Thoracic aorta (tissue), 2 donors: ENCODE measurements around the gene ZNF687. TPM values are rescaled to one million over a fixed set of nuclear protein-coding genes. Genes with fewer than 3 reads are reported as not detected.

Experiments used
- ATAC-seq: fragments of 150-250 bp; one replicate; pipeline ENCODE4 v1.8.0; 2017; ENCODE audit warnings: low read depth; ENCODE audit not compliant: insufficient number of reproducible peaks, low FRiP score
- DNase-seq: peaks from one replicate; pipeline ENCODE4 v3.0.0-alpha.2; 2020; ENCODE audit warnings: low spot score
- H3K27ac ChIP-seq, 2 donors: fragments of 200-600 bp; sonication (generic); 1 replicate in 1 of 2; 2 replicates in 1 of 2; pipeline ENCODE4 v1.5.1; 2016; ENCODE audit warnings: mild to moderate bottlenecking in 2 of 2, moderate library complexity in 2 of 2
- H3K27me3 ChIP-seq: fragments of 200-600 bp; sonication (generic); replicated peaks from 2 replicates; pipeline ENCODE4 v1.6.0; 2016; ENCODE audit warnings: mild to moderate bottlenecking; ENCODE audit not compliant: insufficient read depth
- H3K36me3 ChIP-seq: fragments of 200-600 bp; sonication (generic); one replicate; pipeline ENCODE4 v1.5.1; 2016
- H3K4me1 ChIP-seq, 2 donors: fragments of 200-600 bp; sonication (generic); 1 replicate in 1 of 2; 2 replicates in 1 of 2; pipeline versions ENCODE4 v1.5.1 to v1.6.0; 2016; ENCODE audit warnings: low read depth in 2 of 2, mild to moderate bottlenecking in 1 of 2; ENCODE audit not compliant: control insufficient read depth in 1 of 2
- H3K4me3 ChIP-seq: fragments of 200-600 bp; sonication (generic); 2 replicates; pipeline ENCODE4 v1.5.1; 2016; ENCODE audit warnings: mild to moderate bottlenecking
- H3K9me3 ChIP-seq: fragments of 200-600 bp; sonication (generic); 2 replicates; pipeline ENCODE4 v1.5.1; 2016
- CTCF ChIP-seq: fragments of 200-600 bp; sonication (generic); IDR thresholded peaks from one replicate; pipeline ENCODE4 v1.5.1; 2019; ENCODE audit warnings: antibody characterized with exemption
- total RNA-seq, 2 donors: library from RNA; depleted of rRNA; stranded (reverse); fragments of >200 nt; gene quantifications; one replicate each; pipeline versions ENCODE4 v1.1.0 to v1.2.3, GENCODE V29; 2016

The ZNF687 gene
- total RNA-seq, 2 donors from 2014 or later: 22.7 to 32.2 TPM

- no peaks in the 10 kb centered on the region for H3K9me3 ChIP-seq
- ATAC-seq: no peak
- no peak overlapping the region for H3K4me3 ChIP-seq
- no peak for DNase-seq
- peaks cover 61% of the 10 kb centered on the region for H3K36me3 ChIP-seq
- H3K27me3 ChIP-seq: no peaks in the 10 kb centered on the region
- no peak for TF ChIP-seq CTCF
- H3K4me1 ChIP-seq: peaks cover 11 to 14% of the 10 kb centered on the region in 2 donors
- no peak overlapping the region for H3K27ac ChIP-seq
Measured at GRCh38 chr1:151287341-151287699, 5.2 kb downstream of the ZNF687 start.

- H3K4me3 ChIP-seq: no peak overlapping the region
- DNase-seq (no peak), ATAC-seq (no peak)
- H3K9me3 ChIP-seq: no peaks in the 10 kb centered on the region
- peaks cover 67% of the 10 kb centered on the region for H3K36me3 ChIP-seq
- no peak overlapping the region for H3K27ac ChIP-seq
- no peaks in the 10 kb centered on the region for H3K27me3 ChIP-seq
- TF ChIP-seq CTCF: no peak
- H3K4me1 ChIP-seq: peaks cover 11 to 14% of the 10 kb centered on the region in 2 donors
Measured at GRCh38 chr1:151287767-151288500, 5.8 kb downstream of the ZNF687 start.

GRCh38 chr1:151288502-151288901 lies 6.4 kb downstream of the ZNF687 start:
- no peak for ATAC-seq
- peaks cover 72% of the 10 kb centered on the region for H3K36me3 ChIP-seq

GRCh38 chr1:151289080-151289935 lies 7.2 kb downstream of the ZNF687 start:
- no peak overlapping the region for H3K27ac ChIP-seq
- H3K4me1 ChIP-seq: peaks cover 0 to under 1% of the 10 kb centered on the region in 2 donors
- ATAC-seq (no peak), DNase-seq (no peak)
- no peaks in the 10 kb centered on the region for H3K27me3 ChIP-seq
- TF ChIP-seq CTCF: no peak
- no peaks in the 10 kb centered on the region for H3K9me3 ChIP-seq
- H3K4me3 ChIP-seq: no peak overlapping the region
- peaks cover 80% of the 10 kb centered on the region for H3K36me3 ChIP-seq

More at GRCh38 chr1:151288502-151288901, 6.4 kb downstream of the ZNF687 start:
- H3K4me1 ChIP-seq: peaks cover 6 to 9% of the 10 kb centered on the region in 2 donors
- no peaks in the 10 kb centered on the region for H3K27me3 ChIP-seq
- H3K4me3 ChIP-seq: no peak overlapping the region
- H3K9me3 ChIP-seq: no peaks in the 10 kb centered on the region
- no peak for TF ChIP-seq CTCF
- no peak overlapping the region for H3K27ac ChIP-seq
- DNase-seq: no peak

- H3K9me3 ChIP-seq: no peaks in the 10 kb centered on the region
- no peak for TF ChIP-seq CTCF
- ATAC-seq: no peak
- H3K4me3 ChIP-seq: no peak overlapping the region
- no peaks in the 10 kb centered on the region for H3K27me3 ChIP-seq
- H3K4me1 ChIP-seq: no peaks in the 10 kb centered on the region
- peaks cover 87% of the 10 kb centered on the region for H3K36me3 ChIP-seq
- no peak for DNase-seq
- no peak overlapping the region for H3K27ac ChIP-seq
Measured at GRCh38 chr1:151289991-151290708, 8.1 kb downstream of the ZNF687 start.
